Stomach smooth muscle (tissue), 2 donors: ENCODE data around the gene DDX25.

ENCODE experiments used
- H3K27ac ChIP-seq: one replicate; pipeline ENCODE4 v1.7.0; 2013; ENCODE audit warnings: mild to moderate bottlenecking, low read length, inconsistent platforms
- H3K27me3 ChIP-seq, 2 donors: one replicate each; pipeline ENCODE4 v1.7.0; 2013; ENCODE audit warnings: low read length in 2 of 2; ENCODE audit not compliant: insufficient read depth in 2 of 2, control insufficient read depth in 1 of 2
- H3K36me3 ChIP-seq, 2 donors: one replicate each; pipeline ENCODE4 v1.7.0; 2013; ENCODE audit warnings: low read length in 2 of 2; ENCODE audit not compliant: control insufficient read depth in 2 of 2, insufficient read depth in 2 of 2
- H3K4me1 ChIP-seq: one replicate; pipeline ENCODE4 v1.7.0; 2013; ENCODE audit warnings: low read length; ENCODE audit not compliant: control insufficient read depth, insufficient read depth
- H3K4me3 ChIP-seq, 2 donors: one replicate each; pipeline ENCODE4 v1.7.0; 2013; ENCODE audit warnings: low read length in 2 of 2
- H3K9ac ChIP-seq, 2 donors: one replicate each; pipeline ENCODE4 v1.7.0; 2013; ENCODE audit warnings: low read length in 2 of 2, mild to moderate bottlenecking in 1 of 2
- H3K9me3 ChIP-seq, 2 donors: one replicate each; pipeline ENCODE4 v1.7.0; 2013; ENCODE audit warnings: low read length in 2 of 2; ENCODE audit not compliant: control insufficient read depth in 2 of 2
- donor health status: healthy.
- donor health status: Pancreatic carcinoma.

The DDX25 gene

DNA sequence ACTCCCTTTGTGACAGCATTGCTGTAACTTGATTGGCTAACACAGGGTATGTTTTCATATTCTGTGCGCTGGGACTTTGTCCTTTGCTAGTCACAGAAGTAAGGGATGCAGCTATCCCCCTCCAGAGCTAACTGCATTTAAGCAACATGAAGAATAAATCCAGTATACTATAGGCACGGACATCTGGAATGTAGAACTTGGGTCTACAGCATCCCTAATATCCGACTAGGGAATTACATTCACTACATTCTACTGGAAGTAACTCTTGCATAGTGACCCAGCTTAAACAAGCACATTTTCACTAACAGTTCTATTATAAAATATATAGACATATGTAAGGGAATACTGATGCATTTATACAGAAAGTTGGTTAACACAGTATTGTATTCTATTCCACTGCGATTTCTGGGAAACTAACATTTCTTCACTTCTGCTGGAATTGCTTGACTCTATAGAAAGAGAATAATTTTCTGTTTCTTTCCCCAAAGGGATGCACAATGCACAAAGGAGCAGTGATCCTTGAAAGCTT is 54.6 kb downstream of the DDX25 start:
- Histone ChIP-seq H3K4me3 (no peak overlapping the region), H3K36me3 (peaks cover 24 to 29% of the 10 kb centered on the region in 2 donors), H3K27me3 (no peaks in the 10 kb centered on the region), H3K9me3 (no peaks in the 10 kb centered on the region), H3K9ac (no peak overlapping the region), H3K27ac (no peak overlapping the region), H3K4me1 (peaks cover 3% of the 10 kb centered on the region)

DNA sequence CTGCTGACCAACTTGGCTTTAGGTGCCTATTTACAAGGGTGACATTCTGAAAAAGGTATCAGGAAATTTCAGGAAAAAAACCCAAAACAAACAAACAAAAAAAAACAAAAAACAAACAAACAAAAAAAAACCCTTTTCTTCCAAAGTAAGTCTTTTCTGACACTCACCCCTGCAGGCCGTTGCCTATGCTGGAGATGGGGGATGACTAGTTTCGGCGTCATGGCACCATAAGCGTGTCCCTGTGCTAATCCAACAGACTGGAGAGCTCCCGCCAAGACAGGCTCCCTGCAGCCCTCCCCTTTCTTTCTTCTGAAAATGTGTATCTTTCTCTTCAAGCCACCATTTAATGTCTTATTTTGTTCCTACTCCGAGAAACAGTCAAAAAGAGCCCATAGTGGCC is 55.2 kb downstream of the DDX25 start:
- H3K4me3 ChIP-seq = no peak overlapping the region
- H3K27me3 ChIP-seq = no peaks in the 10 kb centered on the region
- no peak overlapping the region for H3K9ac ChIP-seq
- H3K4me1 ChIP-seq = peaks cover 3% of the 10 kb centered on the region
- peaks cover 24 to 29% of the 10 kb centered on the region in 2 donors for H3K36me3 ChIP-seq
- no peaks in the 10 kb centered on the region for H3K9me3 ChIP-seq
- no peak overlapping the region for H3K27ac ChIP-seq

DNA sequence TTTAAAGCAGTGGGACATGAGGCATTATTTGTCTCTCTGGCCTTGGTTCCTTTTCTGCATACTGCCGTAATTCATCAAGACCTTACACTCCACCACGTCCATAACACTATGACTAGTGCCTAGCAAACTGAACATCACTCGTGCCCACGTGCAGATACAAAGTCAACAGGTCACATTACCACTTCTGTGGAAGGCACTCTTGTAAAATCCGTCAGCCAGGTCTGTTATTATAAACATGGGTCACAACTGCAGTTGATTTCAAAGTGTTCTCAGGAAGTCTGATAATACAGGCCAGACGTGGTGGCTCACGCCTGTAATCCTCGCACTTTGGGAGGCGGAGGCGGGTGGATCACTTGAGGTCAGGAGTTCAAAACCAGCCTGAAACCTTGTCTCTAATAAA is 55.6 kb downstream of the DDX25 start:
- Histone ChIP-seq H3K4me1 (peaks cover 3% of the 10 kb centered on the region), H3K4me3 (no peak overlapping the region), H3K9me3 (no peaks in the 10 kb centered on the region), H3K27ac (no peak overlapping the region), H3K27me3 (no peaks in the 10 kb centered on the region), H3K36me3 (peaks cover 24 to 29% of the 10 kb centered on the region in 2 donors), H3K9ac (no peak overlapping the region)

DNA sequence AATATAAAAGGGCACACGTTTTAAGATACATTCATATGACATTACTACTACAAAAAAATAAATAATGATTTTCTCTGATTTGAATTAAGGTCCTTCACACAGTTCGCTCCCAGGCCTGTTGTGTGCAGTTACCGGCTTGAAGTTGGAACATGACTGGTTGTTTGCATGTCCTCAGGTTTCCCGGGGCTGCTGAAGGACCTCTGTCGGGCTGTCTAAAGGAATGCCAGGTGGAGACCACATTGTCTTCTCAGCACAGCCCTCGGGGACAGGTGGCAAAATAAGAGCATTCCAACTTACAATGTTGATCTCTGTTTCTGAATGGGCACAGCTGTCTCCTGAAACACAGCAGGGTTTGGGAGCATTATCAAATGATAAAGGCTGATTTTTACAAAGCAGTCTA is 56.5 kb downstream of the DDX25 start:
- Histone ChIP-seq H3K27ac (no peak overlapping the region), H3K4me1 (peaks cover 3% of the 10 kb centered on the region), H3K27me3 (no peaks in the 10 kb centered on the region), H3K9ac (no peak overlapping the region), H3K36me3 (peaks cover 24 to 27% of the 10 kb centered on the region in 2 donors), H3K4me3 (no peak overlapping the region), H3K9me3 (no peaks in the 10 kb centered on the region)

DNA sequence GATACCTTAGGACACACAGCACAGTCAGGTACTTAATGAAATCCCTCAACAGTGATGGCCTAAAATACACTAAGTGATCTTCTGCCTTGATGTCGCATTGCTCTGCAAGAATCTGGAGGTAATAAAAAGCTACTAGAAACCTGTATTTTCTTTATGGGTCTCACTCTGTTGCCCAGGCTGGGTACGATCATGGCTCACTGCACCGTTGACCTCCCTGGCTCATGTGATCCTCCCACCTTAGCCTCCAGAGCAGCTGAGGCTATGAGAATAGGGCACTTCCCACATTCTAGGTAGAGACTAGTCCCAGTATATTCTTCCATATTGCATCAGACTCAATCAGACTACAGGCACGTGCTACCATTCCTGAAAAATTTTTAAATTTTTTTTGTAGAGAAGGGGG is 63.2 kb downstream of the DDX25 start:
- H3K27me3 ChIP-seq = no peaks in the 10 kb centered on the region
- peaks cover 2 to 8% of the 10 kb centered on the region in 2 donors for H3K36me3 ChIP-seq
- H3K9ac ChIP-seq = no peak overlapping the region
- no peaks in the 10 kb centered on the region for H3K4me1 ChIP-seq
- no peaks in the 10 kb centered on the region for H3K9me3 ChIP-seq
- no peak overlapping the region for H3K4me3 ChIP-seq
- no peak overlapping the region for H3K27ac ChIP-seq

DNA sequence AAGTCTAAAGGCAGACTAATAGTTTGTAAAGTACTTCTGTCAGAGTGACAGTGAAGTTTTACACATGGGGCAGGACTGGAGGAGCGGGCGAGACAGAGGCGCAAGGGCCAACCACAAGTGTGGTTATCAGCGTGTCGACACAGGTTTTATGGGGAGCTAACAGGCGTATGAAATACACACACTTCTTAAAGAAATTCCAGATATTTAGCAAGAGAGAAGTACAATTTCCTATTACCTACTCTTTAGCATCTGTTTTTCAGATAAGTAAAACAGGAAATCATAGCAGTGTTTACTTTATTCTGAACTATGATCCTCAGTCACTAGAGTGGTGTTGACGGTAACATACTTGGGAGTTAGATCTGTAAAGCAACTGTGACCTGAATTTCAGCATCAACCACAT is 64.0 kb downstream of the DDX25 start:
- Histone ChIP-seq H3K36me3 (peaks cover 2 to 8% of the 10 kb centered on the region in 2 donors), H3K4me1 (no peaks in the 10 kb centered on the region), H3K9ac (no peak overlapping the region), H3K4me3 (no peak overlapping the region), H3K27ac (no peak overlapping the region), H3K27me3 (no peaks in the 10 kb centered on the region), H3K9me3 (no peaks in the 10 kb centered on the region)

DNA sequence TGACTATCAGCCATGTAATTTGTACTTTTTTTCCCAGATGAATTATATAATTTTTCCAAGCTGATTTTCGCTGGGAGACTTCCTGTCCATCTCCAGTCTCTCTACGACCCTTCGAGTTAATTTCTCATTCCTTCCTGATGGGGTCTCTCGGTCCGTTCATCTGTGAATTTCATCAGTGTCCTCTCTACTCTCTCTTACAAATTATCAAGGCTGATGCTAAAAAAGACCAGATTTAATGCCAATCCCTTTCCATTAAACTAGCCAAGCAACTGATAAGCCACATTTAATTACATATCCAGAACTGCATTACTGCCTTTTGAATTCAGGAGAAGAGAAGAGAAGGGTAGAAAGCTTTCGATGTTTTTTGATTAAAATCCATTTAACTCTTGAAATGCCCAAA is 67.3 kb downstream of the DDX25 start:
- Histone ChIP-seq H3K9me3 (no peaks in the 10 kb centered on the region), H3K4me3 (no peak overlapping the region), H3K4me1 (no peaks in the 10 kb centered on the region), H3K9ac (no peak overlapping the region), H3K27ac (no peak overlapping the region), H3K27me3 (no peaks in the 10 kb centered on the region), H3K36me3 (peaks cover 4 to 7% of the 10 kb centered on the region in 2 donors)

DNA sequence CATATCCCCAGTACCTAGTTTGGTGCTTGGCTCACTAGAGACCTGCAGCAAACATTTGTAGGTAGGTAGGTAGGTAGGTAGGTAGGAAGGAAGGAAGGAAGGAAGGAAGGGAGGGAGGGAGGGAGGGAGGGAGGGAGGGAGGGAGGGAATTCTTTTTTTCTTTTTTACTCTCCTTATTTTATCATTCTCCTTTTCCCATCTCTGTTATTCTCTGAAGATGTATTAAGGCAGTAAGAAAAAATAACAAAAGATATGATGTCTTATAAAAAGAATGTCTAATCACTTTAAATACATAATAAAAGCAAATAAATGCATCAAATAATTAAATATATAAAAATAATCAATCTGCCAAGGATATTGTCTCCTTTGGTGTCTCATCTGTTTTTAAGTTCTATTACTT is 70.0 kb downstream of the DDX25 start:
- Histone ChIP-seq H3K36me3 (peaks cover 4 to 7% of the 10 kb centered on the region in 2 donors), H3K9ac (no peak overlapping the region), H3K27ac (no peak overlapping the region), H3K27me3 (no peaks in the 10 kb centered on the region), H3K4me1 (no peaks in the 10 kb centered on the region), H3K4me3 (no peak overlapping the region), H3K9me3 (no peaks in the 10 kb centered on the region)

DNA sequence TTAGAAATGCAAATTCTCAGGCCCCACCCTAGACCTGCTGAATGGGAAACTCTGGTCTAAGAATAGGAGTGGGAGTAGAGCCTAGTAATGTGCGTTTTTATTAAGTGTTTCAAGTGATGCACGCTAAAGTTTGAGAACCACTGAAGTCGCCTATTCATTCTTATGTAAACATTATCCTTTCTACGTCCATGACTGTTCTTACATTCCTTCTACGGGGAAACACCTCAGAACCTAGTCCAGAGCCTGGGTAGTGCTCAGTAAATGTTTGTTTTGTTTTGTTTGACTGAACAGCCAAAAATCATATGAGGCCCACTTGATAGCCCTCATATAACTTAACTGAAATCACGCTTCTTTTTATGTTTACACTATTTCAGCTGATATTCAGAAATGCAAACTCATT is 71.3 kb downstream of the DDX25 start:
- H3K27ac ChIP-seq = no peak overlapping the region
- H3K36me3 ChIP-seq = peaks cover 2 to 3% of the 10 kb centered on the region in 2 donors
- no peaks in the 10 kb centered on the region for H3K27me3 ChIP-seq
- H3K4me3 ChIP-seq = no peak overlapping the region
- no peaks in the 10 kb centered on the region for H3K9me3 ChIP-seq
- no peak overlapping the region for H3K9ac ChIP-seq
- no peaks in the 10 kb centered on the region for H3K4me1 ChIP-seq

DNA sequence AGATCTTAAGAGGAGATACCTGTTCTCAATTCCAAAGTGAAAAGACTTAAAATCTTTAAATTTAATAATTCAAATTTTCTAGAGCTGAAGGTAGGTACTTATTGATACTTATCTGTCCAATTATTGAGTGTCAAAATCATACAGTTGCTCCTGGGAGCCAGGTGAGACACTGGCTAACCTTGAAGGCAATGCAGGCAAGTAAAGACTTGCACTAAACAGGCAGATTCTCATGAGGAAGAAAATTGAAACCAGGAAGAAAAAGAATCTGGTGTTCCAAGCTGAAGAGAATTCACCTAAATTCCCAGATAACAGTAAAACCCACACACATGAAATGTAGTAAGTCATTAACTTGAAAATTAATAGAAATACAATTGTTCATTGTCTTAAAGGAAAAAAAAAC is 71.8 kb downstream of the DDX25 start:
- Histone ChIP-seq H3K4me1 (no peaks in the 10 kb centered on the region), H3K9me3 (no peaks in the 10 kb centered on the region), H3K27ac (no peak overlapping the region), H3K4me3 (no peak overlapping the region), H3K27me3 (no peaks in the 10 kb centered on the region), H3K36me3 (peaks cover 7 to 8% of the 10 kb centered on the region in 2 donors), H3K9ac (no peak overlapping the region)

DNA sequence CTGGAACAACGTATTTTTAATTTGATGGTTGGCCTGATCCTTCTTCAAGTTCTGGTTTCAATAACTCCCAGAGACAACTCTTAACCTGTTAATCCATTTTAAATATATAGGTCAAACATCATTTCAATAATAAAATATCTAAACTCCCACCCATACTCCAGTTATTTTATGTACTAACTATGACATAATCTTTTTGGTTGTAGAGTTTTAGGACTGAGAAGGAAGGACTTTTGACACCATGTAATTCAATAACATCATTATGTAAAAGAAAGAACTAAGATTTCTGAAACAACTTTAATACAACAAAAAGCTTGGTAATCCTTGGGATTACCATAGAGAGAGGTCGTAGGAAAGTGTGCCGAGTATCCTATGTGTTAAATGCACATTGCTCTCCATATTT is 73.0 kb downstream of the DDX25 start:
- no peak overlapping the region for H3K4me3 ChIP-seq
- no peaks in the 10 kb centered on the region for H3K27me3 ChIP-seq
- H3K9ac ChIP-seq = no peak overlapping the region
- peaks cover 9 to 10% of the 10 kb centered on the region in 2 donors for H3K36me3 ChIP-seq
- no peaks in the 10 kb centered on the region for H3K4me1 ChIP-seq
- H3K27ac ChIP-seq = no peak overlapping the region
- H3K9me3 ChIP-seq = no peaks in the 10 kb centered on the region
